HG02870 (cell line): ENCODE data around the gene HOXD8.

Source experiments
- ATAC-seq: cut with Tn5 transposase; IDR thresholded peaks from one replicate; pipeline ENCODE4 v1.9.1; 2021; ENCODE audit warnings: mild to moderate bottlenecking, moderate library complexity; ENCODE audit not compliant: unreplicated experiment

Gene HOXD8

DNA sequence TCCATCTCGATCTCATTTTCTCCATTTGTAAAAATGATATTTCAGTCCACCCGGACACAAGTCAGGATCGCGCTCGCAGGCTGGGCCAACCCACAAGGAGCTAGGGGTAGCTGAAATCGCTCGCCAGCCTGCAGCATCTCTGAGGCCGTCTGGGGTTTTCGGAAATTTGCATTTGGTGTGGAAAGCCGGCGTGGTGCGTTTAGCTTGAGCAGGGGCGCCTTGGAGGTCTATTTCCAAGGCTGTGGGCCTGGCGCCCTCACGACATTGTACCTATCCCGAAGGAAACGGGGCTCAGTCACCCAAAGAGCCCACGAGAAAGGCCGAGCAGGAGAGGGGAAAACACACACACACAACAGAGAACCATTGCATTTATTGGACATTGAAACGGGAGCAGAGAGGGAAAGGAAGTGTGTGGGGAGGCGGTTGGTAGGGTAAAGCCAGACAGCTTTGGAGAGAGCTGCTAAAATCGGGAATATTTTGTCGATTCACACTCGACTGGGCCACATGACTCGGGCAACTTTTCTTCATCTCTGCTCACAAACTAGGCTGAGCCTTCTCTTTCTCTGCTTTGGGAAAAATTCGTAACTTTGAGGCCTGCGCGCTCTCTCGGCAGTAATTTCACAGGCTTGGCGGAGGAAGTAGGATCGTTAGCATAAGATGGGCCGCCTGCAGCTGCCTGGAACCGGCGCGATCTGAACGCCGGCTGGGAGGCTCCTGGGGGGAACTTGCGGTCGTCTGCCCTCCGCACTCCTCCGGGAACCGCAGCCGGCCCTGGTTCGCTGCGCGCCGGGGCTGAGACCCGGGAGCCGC, 1.1 kb upstream of the HOXD8 start:
- ATAC-seq, result no peak

DNA sequence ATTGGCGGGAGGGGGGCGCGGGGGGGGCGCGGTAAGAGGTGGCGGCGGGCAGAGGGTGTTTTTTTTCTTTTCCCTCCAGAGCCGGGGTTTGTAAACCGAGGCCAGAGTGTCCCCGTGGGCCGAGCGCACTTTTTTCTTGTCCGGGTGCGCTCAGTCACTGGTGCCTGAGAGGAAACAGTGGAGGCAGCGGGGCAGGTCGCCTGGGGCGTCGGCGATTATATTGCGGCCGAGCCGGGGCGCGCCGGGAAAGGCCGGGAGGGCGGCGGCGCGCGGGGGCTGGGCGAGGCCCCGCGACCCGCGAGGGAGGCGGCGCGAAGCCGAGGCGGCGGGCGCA, 275 bp downstream of the HOXD8 start:
- no peak for ATAC-seq

DNA sequence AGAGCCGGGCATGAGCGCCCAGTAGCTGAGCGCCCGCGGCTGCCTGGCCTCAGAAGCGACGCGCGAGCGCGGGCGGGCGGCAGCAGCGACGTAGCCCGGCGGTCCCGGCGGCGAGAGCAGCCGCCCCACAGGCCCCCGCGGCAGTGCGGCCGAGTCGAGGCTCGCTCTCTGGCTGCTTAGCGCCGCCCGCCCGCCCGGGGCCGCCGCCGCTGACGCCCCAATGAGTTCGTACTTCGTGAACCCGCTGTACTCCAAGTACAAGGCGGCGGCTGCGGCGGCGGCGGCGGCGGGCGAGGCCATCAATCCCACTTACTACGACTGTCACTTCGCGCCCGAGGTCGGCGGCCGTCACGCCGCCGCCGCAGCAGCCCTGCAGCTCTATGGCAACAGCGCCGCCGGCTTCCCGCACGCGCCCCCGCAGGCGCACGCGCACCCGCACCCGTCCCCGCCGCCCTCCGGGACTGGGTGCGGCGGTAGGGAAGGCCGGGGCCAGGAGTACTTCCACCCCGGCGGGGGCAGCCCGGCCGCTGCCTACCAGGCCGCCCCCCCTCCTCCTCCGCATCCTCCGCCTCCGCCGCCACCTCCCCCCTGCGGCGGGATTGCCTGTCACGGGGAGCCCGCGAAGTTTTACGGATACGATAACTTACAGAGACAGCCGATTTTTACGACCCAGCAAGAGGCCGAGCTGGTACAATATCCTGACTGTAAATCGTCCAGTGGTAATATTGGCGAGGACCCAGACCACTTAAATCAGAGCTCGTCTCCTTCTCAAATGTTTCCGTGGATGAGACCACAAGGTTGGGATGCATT, 847 bp downstream of the HOXD8 start:
- no peak for ATAC-seq

- ATAC-seq, result no peak
Observed at GRCh38 chr2:176130957-176131847, 1.7 kb downstream of the HOXD8 start.

DNA sequence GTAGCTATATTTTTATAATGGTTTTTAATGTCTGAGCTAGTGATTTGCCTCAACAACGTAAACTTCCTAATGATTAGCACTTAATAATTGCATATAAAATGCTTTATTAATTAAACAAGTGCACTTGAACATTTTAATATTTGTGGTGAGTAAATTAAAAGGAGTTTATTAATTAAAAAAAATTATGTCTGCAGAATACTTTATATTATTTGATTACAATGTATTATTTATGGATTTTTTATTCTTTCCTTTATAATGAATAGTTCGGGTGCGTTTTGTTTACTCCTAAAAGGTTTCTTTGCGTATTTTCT, 2.3 kb downstream of the HOXD8 start:
- ATAC-seq, result no peak

DNA sequence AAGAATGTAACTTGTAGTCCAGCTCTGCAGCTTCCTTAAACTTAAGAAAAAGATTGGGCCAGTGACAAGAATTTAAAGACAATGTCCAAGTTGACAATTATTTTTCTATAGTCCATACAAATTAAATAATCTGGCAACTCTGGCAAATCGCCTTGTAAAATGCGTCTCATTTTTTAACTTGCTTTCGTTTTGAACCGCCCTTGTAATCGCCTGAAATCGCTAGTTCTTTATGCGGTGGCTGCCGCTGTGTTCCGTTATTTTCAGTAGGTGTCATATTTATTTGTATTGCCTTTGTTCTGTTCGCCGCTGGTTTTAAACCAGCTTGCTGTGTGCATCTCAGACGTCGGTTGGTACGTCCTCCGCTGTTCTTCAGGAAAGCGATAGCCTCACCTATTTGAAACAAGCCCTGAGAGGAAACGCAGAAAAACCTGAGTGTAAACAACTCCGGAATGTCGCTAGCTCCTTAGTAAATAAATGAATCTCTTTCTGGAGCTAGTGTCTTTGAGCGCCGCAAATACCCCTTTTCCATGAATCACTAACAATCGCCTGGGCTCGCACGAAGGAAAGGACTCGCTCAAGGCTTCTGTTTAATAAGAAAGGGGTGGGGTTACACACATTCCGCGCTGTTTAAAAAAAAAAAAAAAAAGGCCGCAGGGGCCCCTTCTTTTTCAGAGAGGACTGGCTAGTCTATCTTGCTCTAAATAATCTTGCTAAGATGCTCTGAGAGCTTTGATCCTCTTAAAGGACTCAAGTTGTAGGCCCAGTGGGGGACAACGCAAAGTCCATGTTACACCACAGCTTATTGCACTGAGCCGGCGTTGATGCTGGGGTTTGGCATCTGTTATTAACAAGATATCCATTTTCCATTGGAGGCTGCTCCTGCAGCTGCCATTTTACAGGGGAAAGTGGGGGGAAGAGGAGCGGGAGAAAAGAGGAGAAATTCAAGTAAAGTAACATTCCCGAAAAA, 3.0 kb downstream of the HOXD8 start:
- no peak for ATAC-seq

GRCh38 chr2:176133389-176133788, 3.9 kb downstream of the HOXD8 start:
- ATAC-seq, result no peak

- ATAC-seq, result no peak
Observed at GRCh38 chr2:176134035-176134434, 4.5 kb downstream of the HOXD8 start.

DNA sequence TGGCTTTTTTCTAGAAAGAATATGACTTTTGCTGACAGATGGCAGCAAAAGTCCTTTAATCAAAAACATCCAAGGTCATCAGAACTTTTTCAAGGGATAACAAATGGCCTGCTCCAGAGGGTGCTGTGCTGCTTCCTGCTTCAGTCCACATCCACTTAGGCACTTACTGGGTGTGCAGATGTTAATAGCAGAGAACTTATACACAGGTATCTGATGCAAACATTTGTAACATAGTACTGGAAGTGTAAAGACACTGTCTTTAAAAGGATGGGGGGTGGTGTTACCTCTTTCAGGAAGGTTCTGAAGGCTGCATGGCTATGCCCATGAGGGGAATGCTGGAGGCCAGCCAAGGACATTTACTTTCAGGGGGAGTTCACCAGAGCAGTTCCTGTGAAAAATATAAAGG, 5.5 kb downstream of the HOXD8 start:
- no peak for ATAC-seq

DNA sequence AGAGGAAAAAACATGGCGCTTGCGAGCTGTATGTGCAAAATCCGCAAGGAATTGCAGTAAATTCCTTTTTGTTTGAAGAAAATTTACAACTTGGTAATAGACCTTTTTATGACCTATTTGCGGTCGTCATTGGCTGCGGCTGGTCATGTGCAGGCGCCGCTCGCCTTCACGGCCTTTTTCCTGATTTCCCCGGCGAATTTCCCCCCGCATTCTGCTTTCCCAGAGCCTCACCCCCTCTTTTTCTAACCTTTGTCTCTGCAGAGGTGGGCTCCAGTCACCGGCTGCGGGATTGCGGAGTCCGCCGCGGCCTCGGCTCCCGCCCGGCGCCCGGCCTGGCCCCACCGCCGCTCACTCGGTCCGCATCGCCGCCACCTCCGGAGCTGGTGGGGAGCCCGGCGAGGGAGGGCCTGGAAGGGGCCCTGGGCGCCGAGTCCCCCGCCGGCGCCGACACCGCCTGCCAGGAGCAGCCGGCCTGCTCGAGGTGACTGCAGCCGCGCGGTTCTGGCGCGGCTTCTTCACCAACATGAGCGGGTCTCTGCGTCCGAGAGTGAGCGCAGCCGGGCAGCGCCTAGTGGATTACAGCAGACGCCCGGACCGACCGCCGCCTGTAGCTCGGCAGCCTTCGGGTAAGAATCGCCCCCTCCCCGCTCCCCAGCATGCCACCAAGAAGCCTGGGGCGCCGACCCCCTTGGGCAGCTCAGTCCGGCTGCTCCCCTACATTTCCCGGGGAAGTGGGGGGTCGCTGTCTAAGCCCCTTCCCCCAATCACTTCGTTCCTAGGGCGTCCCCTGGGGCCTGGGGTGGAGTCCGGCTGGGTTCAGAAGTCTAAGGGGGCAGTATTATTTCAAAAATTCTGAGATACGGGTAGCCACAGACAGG, 7.1 kb downstream of the HOXD8 start:
- no peak for ATAC-seq

- ATAC-seq, result no peak
Observed at GRCh38 chr2:176137252-176137580, 7.7 kb downstream of the HOXD8 start.

DNA sequence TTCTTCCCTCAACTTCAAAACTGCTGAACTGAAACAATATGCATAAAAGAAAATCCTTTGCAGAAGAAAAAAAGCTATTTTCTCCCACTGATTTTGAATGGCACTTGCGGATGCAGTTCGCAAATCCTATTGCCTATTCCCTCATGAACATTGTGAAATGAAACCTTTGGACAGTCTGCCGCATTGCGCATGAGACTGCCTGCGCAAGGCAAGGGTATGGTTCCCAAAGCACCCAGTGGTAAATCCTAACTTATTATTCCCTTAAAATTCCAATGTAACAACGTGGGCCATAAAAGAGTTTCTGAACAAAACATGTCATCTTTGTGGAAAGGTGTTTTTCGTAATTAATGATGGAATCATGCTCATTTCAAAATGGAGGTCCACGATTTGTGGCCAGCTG, 8.4 kb downstream of the HOXD8 start:
- no peak for ATAC-seq

DNA sequence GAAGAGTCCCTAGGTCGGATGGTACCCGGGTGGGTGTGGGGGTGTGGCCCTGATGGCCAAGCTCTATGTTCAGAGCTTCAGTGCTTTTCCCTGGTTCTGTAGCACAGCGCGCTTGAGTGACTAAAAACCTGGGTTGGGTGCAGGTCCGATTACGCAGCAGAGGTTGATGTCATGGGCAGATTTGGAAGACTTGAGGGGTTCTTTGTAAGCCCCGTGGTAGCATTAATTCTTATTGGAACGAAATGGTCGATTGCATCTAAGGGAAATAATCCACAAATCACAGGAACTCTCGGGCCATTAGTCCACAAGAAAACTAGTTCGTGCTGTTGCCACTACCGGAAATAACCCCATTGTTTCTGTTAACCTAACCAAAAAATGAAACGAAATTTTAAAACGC, 9.0 kb downstream of the HOXD8 start:
- ATAC-seq, result no peak

GRCh38 chr2:176138923-176139660, 9.6 kb downstream of the HOXD8 start:
- ATAC-seq, result no peak

DNA sequence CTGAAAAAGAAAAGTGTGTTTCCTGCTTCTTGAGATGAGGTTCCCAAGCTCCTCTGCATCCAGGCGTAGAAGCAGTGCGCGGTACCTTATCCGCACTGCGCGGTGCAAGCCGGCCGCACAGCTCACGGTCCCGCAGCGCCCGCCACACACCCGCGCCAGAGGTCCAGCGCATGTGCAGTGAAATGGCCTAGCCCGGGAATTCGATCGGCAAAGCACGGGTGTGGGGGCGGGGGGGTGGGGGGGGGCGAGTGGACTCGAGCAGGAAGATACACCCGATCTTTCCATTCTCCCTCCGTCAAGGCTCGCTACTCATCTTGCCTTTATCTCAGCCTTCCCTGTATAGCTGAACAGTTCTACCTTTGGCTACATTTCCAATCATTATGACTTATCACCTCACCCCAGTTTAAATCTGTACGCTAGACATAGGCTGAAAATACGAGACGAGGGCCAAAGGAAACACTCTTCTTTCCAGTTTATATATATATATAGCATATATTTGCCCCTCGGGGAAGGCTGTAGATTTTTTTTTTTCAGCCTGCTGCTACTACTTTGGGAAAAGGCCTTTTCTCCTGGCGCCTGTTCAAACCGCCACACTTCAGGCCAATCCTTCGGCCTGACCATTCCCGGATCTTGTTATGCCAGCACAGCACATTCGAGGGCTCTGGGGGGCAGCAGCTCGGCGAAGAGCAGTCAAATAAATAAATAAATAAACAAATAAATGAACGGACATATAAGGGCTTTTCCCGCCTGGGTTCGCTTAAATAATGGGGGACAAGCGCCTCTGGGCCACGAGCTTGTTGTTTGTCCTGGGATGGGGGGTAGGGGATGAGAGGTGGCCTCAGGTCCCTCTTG, 10.4 kb downstream of the HOXD8 start:
- no peak for ATAC-seq

DNA sequence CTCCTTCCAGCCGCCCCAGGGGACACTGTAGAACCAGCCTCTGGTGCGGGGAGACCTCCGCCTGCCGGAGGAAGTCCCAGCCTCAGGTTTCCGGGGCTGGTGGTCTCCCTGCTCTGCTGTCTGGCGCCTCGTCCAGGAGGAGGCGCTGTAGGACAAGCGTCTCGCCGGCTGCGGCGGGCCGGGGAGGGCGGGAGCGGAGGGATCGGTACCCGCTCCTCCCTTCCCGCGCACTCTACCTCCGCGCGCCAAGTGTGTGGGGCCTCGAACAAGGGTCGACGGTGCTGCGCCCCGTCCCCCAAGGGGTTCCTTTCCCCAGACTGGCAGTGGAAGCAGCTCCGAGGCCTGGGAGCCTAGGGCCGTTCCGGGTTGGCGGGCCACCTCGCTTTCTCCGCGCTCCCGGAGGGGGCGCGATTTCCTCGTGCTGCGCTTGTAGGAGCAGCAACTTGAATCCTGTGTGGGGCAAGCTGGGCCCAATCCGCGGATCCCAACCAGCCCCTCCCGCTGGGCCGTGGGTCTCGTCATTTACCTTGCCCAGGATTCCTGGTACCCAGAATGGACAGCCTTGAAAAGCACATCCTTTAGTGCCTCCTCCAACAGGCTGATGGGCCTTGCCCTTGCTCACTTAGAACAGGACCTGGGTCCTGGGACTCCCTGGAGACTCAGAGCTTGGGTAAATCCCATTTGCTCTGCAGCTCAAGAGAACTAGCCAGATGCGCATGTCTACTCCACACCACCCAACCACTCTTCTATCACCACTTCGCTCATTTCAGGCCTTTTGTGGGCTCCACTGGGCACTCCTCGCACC, 11.2 kb downstream of the HOXD8 start:
- peak; percentile 95 for ATAC-seq

GRCh38 chr2:176142281-176142680, 12.8 kb downstream of the HOXD8 start:
- no peak for ATAC-seq
